GM19238 (cell line): ENCODE results near the gene JAKMIP2.
"Not testable (repeated sequence)": the region's sequence is repeated elsewhere in the genome, so short reads cannot be mapped to it uniquely, and the experiment has no call there.

Experiments used
- DNase-seq: peaks from one replicate; pipeline ENCODE4 v3.0.0; 2011; ENCODE audit warnings: low spot score; ENCODE audit not compliant: insufficient read length

Gene JAKMIP2

GRCh38 chr5:147616421-147616820, 166.1 kb downstream of the JAKMIP2 start:
- DNase-seq: no peak

- no peak for DNase-seq
Measured at GRCh38 chr5:147613359-147613758, 169.2 kb downstream of the JAKMIP2 start.

GRCh38 chr5:147611483-147611882, 171.0 kb downstream of the JAKMIP2 start:
- DNase-seq: no peak

- DNase-seq: no peak
Measured at GRCh38 chr5:147610798-147611197, 171.7 kb downstream of the JAKMIP2 start.

- no peak for DNase-seq
Measured at GRCh38 chr5:147601652-147602051, 180.9 kb downstream of the JAKMIP2 start.

- DNase-seq: no peak
Measured at GRCh38 chr5:147591120-147591519, 191.4 kb downstream of the JAKMIP2 start.

- no peak for DNase-seq
Measured at GRCh38 chr5:147590096-147590495, 192.4 kb downstream of the JAKMIP2 start.

- no peak for DNase-seq
Measured at GRCh38 chr5:147586832-147587231, 195.7 kb downstream of the JAKMIP2 start.

GRCh38 chr5:147586221-147586620, 196.3 kb downstream of the JAKMIP2 start:
- no peak for DNase-seq

GRCh38 chr5:147582272-147582671, 200.3 kb downstream of the JAKMIP2 start:
- DNase-seq: not testable (repeated sequence)

- DNase-seq: not testable (repeated sequence)
Measured at GRCh38 chr5:147580418-147580817, 202.1 kb downstream of the JAKMIP2 start.

- DNase-seq: no peak
Measured at GRCh38 chr5:147578228-147579024, 204.1 kb downstream of the JAKMIP2 start.

GRCh38 chr5:147576646-147577535, 205.6 kb downstream of the JAKMIP2 start:
- DNase-seq: no peak

- no peak for DNase-seq
Measured at GRCh38 chr5:147575598-147575997, 206.9 kb downstream of the JAKMIP2 start.

- no peak for DNase-seq
Measured at GRCh38 chr5:147573211-147573610, 209.3 kb downstream of the JAKMIP2 start.

GRCh38 chr5:147568710-147569406, 213.7 kb downstream of the JAKMIP2 start:
- no peak for DNase-seq

GRCh38 chr5:147567917-147568598, 214.5 kb downstream of the JAKMIP2 start:
- DNase-seq: no peak

- no peak for DNase-seq
Measured at GRCh38 chr5:147565524-147565923, 217.0 kb downstream of the JAKMIP2 start.

GRCh38 chr5:147564124-147564486, 218.4 kb downstream of the JAKMIP2 start:
- no peak for DNase-seq

GRCh38 chr5:147563466-147564123, 218.9 kb downstream of the JAKMIP2 start:
- no peak for DNase-seq

- no peak for DNase-seq
Measured at GRCh38 chr5:147561435-147561834, 221.1 kb downstream of the JAKMIP2 start.
